Prostate gland (tissue), 2 donors: ENCODE data around the gene SUGCT.

Experiments used
- CTCF ChIP-seq, 4 experiments: fragments of 200-600 bp in 2 of 4; fragments of 450-650 bp in 2 of 4; sonication (generic) in 2 of 4; IDR thresholded peaks; 1 replicate in 3 of 4; 2 replicates in 1 of 4; pipeline ENCODE4 v1.5.1; 2016 to 2019; ENCODE audit warnings: antibody characterized with exemption in 4 of 4, mild to moderate bottlenecking in 2 of 4, moderate library complexity in 2 of 4
- POLR2A ChIP-seq: fragments of 450-650 bp; IDR thresholded peaks from one replicate; pipeline ENCODE4 v1.6.1; 2016; ENCODE audit warnings: antibody characterized with exemption, mild to moderate bottlenecking
- POLR2AphosphoS5 ChIP-seq: sonication (generic); formaldehyde crosslinking; IDR thresholded peaks from one replicate; pipeline ENCODE4 v1.6.1; 2017; ENCODE audit warnings: antibody characterized with exemption

GRCh38 chr7:40701836-40702551 is 567.2 kb downstream of the SUGCT start:
- TF ChIP-seq POLR2A, result no peak
- TF ChIP-seq CTCF (IDR thresholded peaks at IDR 0.05), result no peak
- no peak for TF ChIP-seq POLR2AphosphoS5
